ENCODE measurements around the gene NECAB2. TPM values are rescaled to one million over a fixed set of nuclear protein-coding genes. Genes with fewer than 3 reads are reported as not detected.

The NECAB2 gene
- total and polyA plus RNA-seq, 2 experiments from 2014 or later = 1.6 to 5.1 TPM

GRCh38 chr16:84036131-84036530 lies 68.1 kb downstream of the NECAB2 start:
- H3K27ac ChIP-seq (ENCODE audit: low read depth) = no peak overlapping the region
- H3K36me3 ChIP-seq (ENCODE audit: insufficient read depth) = no peaks in the 10 kb centered on the region
- Mint-ChIP-seq H3K27ac (no peak overlapping the region), H3K4me1 (peaks cover 3% of the 10 kb centered on the region; the same call in 2 of the 3 replicates), H3K9me3 (peaks cover 2% of the 10 kb centered on the region; the same call in 2 of the 3 replicates), H3K27me3 (ENCODE audit: insufficient read depth, low read depth, poor library complexity) (peaks cover 9% of the 10 kb centered on the region), H3K36me3 (ENCODE audit: low read depth) (no peaks in the 10 kb centered on the region), H3K4me3 (no peak overlapping the region)
- H3K4me2 ChIP-seq = no peak overlapping the region
- H3K4me1 ChIP-seq (ENCODE audit: insufficient read depth) = no peaks in the 10 kb centered on the region
- no peaks in the 10 kb centered on the region for H3F3A ChIP-seq (replicated peaks; ENCODE audit: low read depth)
- H3K79me2 ChIP-seq (replicated peaks; ENCODE audit: insufficient read depth) = no peaks in the 10 kb centered on the region
- DNase-seq (ENCODE audit: low spot score) (no peak), ATAC-seq (no peak)
- no peak overlapping the region for H2AFZ ChIP-seq
- no peak for TF ChIP-seq ETS1 (IDR thresholded peaks at IDR 0.05)
- no peak for TF ChIP-seq REST (IDR thresholded peaks at IDR 0.05; ENCODE audit: unreplicated experiment)
- no peak for TF ChIP-seq EZH2phosphoT487 (IDR thresholded peaks at IDR 0.05; ENCODE audit: unreplicated experiment)
- no peak for TF ChIP-seq ZNF331 (CRISPR knock-in tag; IDR thresholded peaks at IDR 0.05; ENCODE audit: low read depth)
- no peak for TF ChIP-seq JUNB (IDR thresholded peaks at IDR 0.05; ENCODE audit: unreplicated experiment)
- no peak for TF ChIP-seq ZNF114 (CRISPR knock-in tag; IDR thresholded peaks at IDR 0.05)
- TF ChIP-seq NANOG (IDR thresholded peaks at IDR 0.05; ENCODE audit: borderline replicate concordance) = no peak
- no peak for TF ChIP-seq CREB1 (CRISPR knock-in tag; IDR thresholded peaks at IDR 0.05; ENCODE audit: low read depth)
- TF ChIP-seq ZNF462 (CRISPR knock-in tag; IDR thresholded peaks at IDR 0.05) = no peak
- TF ChIP-seq CTCF (conservative IDR thresholded peaks at IDR 0.05; ENCODE audit: low read depth in 2 of 2) = no peak
- no peak for TF ChIP-seq EZH2 (IDR thresholded peaks at IDR 0.05; ENCODE audit: low read depth, unreplicated experiment)
- no peak for TF ChIP-seq POLR2AphosphoS5 (IDR thresholded peaks at IDR 0.05; ENCODE audit: low read depth)
- no peak for TF ChIP-seq STAT1 (IDR thresholded peaks at IDR 0.05; ENCODE audit: unreplicated experiment)
- no peaks in the 10 kb centered on the region for H3K27me3 ChIP-seq (ENCODE audit: insufficient read depth)
- no peak overlapping the region for H3K4me3 ChIP-seq
- no peaks in the 10 kb centered on the region for H3K9me2 ChIP-seq (ENCODE audit: insufficient read depth)
- no peaks in the 10 kb centered on the region for H4K20me1 ChIP-seq (replicated peaks; ENCODE audit: insufficient read depth)

All from GM23338 (cell line).